ENCODE data around the gene SLC35F4. TPM values are rescaled to one million over a fixed set of nuclear protein-coding genes. Genes with fewer than 3 reads are reported as not detected.
"Not testable (repeated sequence)": the region's sequence is repeated elsewhere in the genome, so short reads cannot be mapped to it uniquely, and the experiment has no call there.

SLC35F4 gene
- total RNA-seq = not detected
- long read RNA-seq = 0 reads

- peak; percentile 33 for DNase-seq
- intact Hi-C loops (cut with DNase I) = no loop called here
- no peak for ATAC-seq (ENCODE audit: poor library complexity)
These were observed at the start of gene SLC35F4 for GRCh38 chr14:57865403-57866198. SLC35F4 (minus strand) TSS chr14:57866092.

- ATAC-seq (ENCODE audit: poor library complexity) = no peak
- DNase-seq = no peak
- intact Hi-C loops (cut with DNase I) = no loop called here
These were observed 43.7 kb upstream of the SLC35F4 start for GRCh38 chr14:57909626-57910025.

- DNase-seq = no peak
- ATAC-seq (ENCODE audit: poor library complexity) = no peak
- intact Hi-C loops (cut with DNase I) = no loop called here
These were observed 38.1 kb upstream of the SLC35F4 start for GRCh38 chr14:57903954-57904353.

- no peak for ATAC-seq (ENCODE audit: poor library complexity)
- no peak for DNase-seq
- intact Hi-C loops (cut with DNase I) = no loop called here
These were observed 33.1 kb upstream of the SLC35F4 start for GRCh38 chr14:57898837-57899572.

GRCh38 chr14:57897144-57897748 lies 31.4 kb upstream of the SLC35F4 start:
- intact Hi-C loops (cut with DNase I) = no loop called here
- DNase-seq (no peak), ATAC-seq (ENCODE audit: poor library complexity) (no peak)

GRCh38 chr14:57889245-57889644 lies 23.4 kb upstream of the SLC35F4 start:
- peak; percentile 61 for ATAC-seq (ENCODE audit: poor library complexity)
- peak; percentile 55 for DNase-seq
- intact Hi-C loops (cut with DNase I) = no loop called here

GRCh38 chr14:57884175-57884574 lies 18.3 kb upstream of the SLC35F4 start:
- ATAC-seq (ENCODE audit: poor library complexity) = no peak
- intact Hi-C loops (cut with DNase I) = no loop called here
- DNase-seq = no peak

GRCh38 chr14:57883061-57883460 lies 17.2 kb upstream of the SLC35F4 start:
- ATAC-seq (ENCODE audit: poor library complexity) (no peak), DNase-seq (no peak)
- intact Hi-C loops (cut with DNase I) = no loop called here

- intact Hi-C loops (cut with DNase I) = no loop called here
- DNase-seq = no peak
- no peak for ATAC-seq (ENCODE audit: poor library complexity)
These were observed 13.6 kb upstream of the SLC35F4 start for GRCh38 chr14:57879516-57879915.

- DNase-seq (no peak), ATAC-seq (ENCODE audit: poor library complexity) (no peak)
- intact Hi-C loops (cut with DNase I) = no loop called here
These were observed 10.1 kb upstream of the SLC35F4 start for GRCh38 chr14:57875985-57876384.

GRCh38 chr14:57875296-57875695 lies 9.4 kb upstream of the SLC35F4 start:
- intact Hi-C loops (cut with DNase I) = no loop called here
- ATAC-seq (ENCODE audit: poor library complexity) = no peak
- DNase-seq = no peak

- intact Hi-C loops (cut with DNase I) = no loop called here
- no peak for ATAC-seq (ENCODE audit: poor library complexity)
- no peak for DNase-seq
These were observed 5.7 kb upstream of the SLC35F4 start for GRCh38 chr14:57871459-57872080.

GRCh38 chr14:57870686-57871457 lies 5.0 kb upstream of the SLC35F4 start:
- ATAC-seq (ENCODE audit: poor library complexity) (no peak), DNase-seq (no peak)
- intact Hi-C loops (cut with DNase I) = no loop called here

- intact Hi-C loops (cut with DNase I) = no loop called here
- DNase-seq = no peak
- no peak for ATAC-seq (ENCODE audit: poor library complexity)
These were observed 3.7 kb upstream of the SLC35F4 start for GRCh38 chr14:57869617-57870016.

GRCh38 chr14:57866199-57866705 lies 360 bp upstream of the SLC35F4 start:
- intact Hi-C loops (cut with DNase I) = no loop called here
- DNase-seq = no peak
- no peak for ATAC-seq (ENCODE audit: poor library complexity)

GRCh38 chr14:57865066-57865402 lies 858 bp downstream of the SLC35F4 start:
- intact Hi-C loops (cut with DNase I) = no loop called here
- DNase-seq (no peak), ATAC-seq (ENCODE audit: poor library complexity) (no peak)

- intact Hi-C loops (cut with DNase I) = no loop called here
- DNase-seq (no peak), ATAC-seq (ENCODE audit: poor library complexity) (no peak)
These were observed 1.2 kb downstream of the SLC35F4 start for GRCh38 chr14:57864659-57865058.

- no peak for DNase-seq
- no peak for ATAC-seq (ENCODE audit: poor library complexity)
- intact Hi-C loops (cut with DNase I) = no loop called here
These were observed 2.4 kb downstream of the SLC35F4 start for GRCh38 chr14:57863471-57863870.

- intact Hi-C loops (cut with DNase I); ATAC-seq (ENCODE audit: poor library complexity); DNase-seq: not testable (repeated sequence)
These were observed 10.2 kb downstream of the SLC35F4 start for GRCh38 chr14:57855666-57856065.
